RWPE1 (cell line): ENCODE measurements around the gene IQCK.
A peak's percentile ranks its signal among the peaks of the same experiment; 100 is the strongest.

Experiments used
- CTCF ChIA-PET: fragments of 350-600 bp; sonication (Branson Sonifier 250); formaldehyde crosslinking; extraction: SDS; loops from one replicate; lab custom pipeline; 2021; lab: Yijun Ruan, JAX
- POLR2A ChIA-PET: fragments of 400-600 bp; formaldehyde crosslinking; extraction: SDS; loops from one replicate; lab custom pipeline; 2020; ENCODE audit warnings: antibody characterized with exemption; ENCODE audit not compliant: low non-redundant PET; lab: Yijun Ruan, JAX
- DNase-seq: peaks from one replicate; pipeline ENCODE4 v3.0.0; 2012; ENCODE audit warnings: low spot score
- H3K27ac ChIP-seq: fragments of 450-650 bp; 2 replicates; pipeline ENCODE4 v1.5.1; 2017
- CTCF ChIP-seq: fragments of 450-650 bp; conservative IDR thresholded peaks from 2 replicates; pipeline ENCODE4 v1.5.1; 2017; ENCODE audit warnings: low read depth, mild to moderate bottlenecking

IQCK gene

GRCh38 chr16:19857593-19858339 lies 139.7 kb downstream of the IQCK start:
- TF ChIP-seq CTCF = no peak
- CTCF ChIA-PET = no interaction called here

GRCh38 chr16:19858340-19859018 lies 140.4 kb downstream of the IQCK start:
- no peak overlapping the region for H3K27ac ChIP-seq
- POLR2A ChIA-PET = no interaction called here
- CTCF ChIA-PET = interaction anchor here (0.7 kb wide), 1 partner anchor 20 kb away, joined by 3 read pairs; no protein-coding TSS in a partner anchor
- no peak for DNase-seq
- TF ChIP-seq CTCF = no peak

More at GRCh38 chr16:19857593-19858339, 139.7 kb downstream of the IQCK start:
- no peak for DNase-seq
- no peak overlapping the region for H3K27ac ChIP-seq
- POLR2A ChIA-PET = no interaction called here

- H3K27ac ChIP-seq = no peak overlapping the region
- POLR2A ChIA-PET = no interaction called here
- DNase-seq = no peak
- no peak for TF ChIP-seq CTCF
- CTCF ChIA-PET = no interaction called here
These were observed 141.1 kb downstream of the IQCK start for GRCh38 chr16:19859166-19859565.

GRCh38 chr16:19859603-19860002 lies 141.5 kb downstream of the IQCK start:
- CTCF ChIA-PET = no interaction called here
- no peak for DNase-seq
- POLR2A ChIA-PET = no interaction called here
- TF ChIP-seq CTCF = no peak
- H3K27ac ChIP-seq = no peak overlapping the region

- POLR2A ChIA-PET = no interaction called here
These were observed 142.3 kb downstream of the IQCK start for GRCh38 chr16:19860166-19861041.

More at GRCh38 chr16:19860166-19861041, 142.3 kb downstream of the IQCK start:
- CTCF ChIA-PET = interaction anchor here (0.6 kb wide), 1 partner anchor 201 kb away, joined by 5 read pairs; no protein-coding TSS in a partner anchor
- H3K27ac ChIP-seq = no peak overlapping the region
- TF ChIP-seq CTCF = no peak
- DNase-seq = peak; percentile 51
